PFSK-1 (cell line): ENCODE data around the gene SYT6.

Experiments used
- FOXP2 ChIP-seq: optimal IDR thresholded peaks from 2 replicates; pipeline ENCODE3; 2011; ENCODE audit warnings: borderline replicate concordance, control low read depth, inconsistent platforms; ENCODE audit not compliant: insufficient read depth; ENCODE audit errors: extremely low read length, extremely low read depth
- POLR2AphosphoS5 ChIP-seq: IDR thresholded peaks from 2 replicates; pipeline ENCODE4 v1.6.1; 2012; ENCODE audit warnings: low read depth, mild to moderate bottlenecking, control low read depth, low read length, moderate library complexity
- SIN3A ChIP-seq: IDR thresholded peaks from 2 replicates; pipeline ENCODE4 v1.6.1; 2012; ENCODE audit warnings: mild to moderate bottlenecking, low read length, moderate library complexity, borderline replicate concordance; ENCODE audit not compliant: insufficient read depth
- TAF1 ChIP-seq: IDR thresholded peaks from 2 replicates; pipeline ENCODE4 v1.6.1; 2012; ENCODE audit warnings: low read length, control low read depth, borderline replicate concordance; ENCODE audit not compliant: insufficient read depth
- TF ChIP-seq, protein P1 (sequence below), 2 experiments: IDR thresholded peaks; 2 replicates each; pipeline versions ENCODE4 v1.6.1 to v1.8.0; 2011 to 2012; ENCODE audit warnings: low read depth in 2 of 2, low read length in 2 of 2, control low read depth in 1 of 2, inconsistent platforms in 1 of 2, mild to moderate bottlenecking in 1 of 2, moderate library complexity in 1 of 2; ENCODE audit not compliant: insufficient read depth in 1 of 2

The SYT6 gene

GRCh38 chr1:114076308-114076707 is 77.4 kb downstream of the SYT6 start:
- no peak for TF ChIP-seq FOXP2

DNA sequence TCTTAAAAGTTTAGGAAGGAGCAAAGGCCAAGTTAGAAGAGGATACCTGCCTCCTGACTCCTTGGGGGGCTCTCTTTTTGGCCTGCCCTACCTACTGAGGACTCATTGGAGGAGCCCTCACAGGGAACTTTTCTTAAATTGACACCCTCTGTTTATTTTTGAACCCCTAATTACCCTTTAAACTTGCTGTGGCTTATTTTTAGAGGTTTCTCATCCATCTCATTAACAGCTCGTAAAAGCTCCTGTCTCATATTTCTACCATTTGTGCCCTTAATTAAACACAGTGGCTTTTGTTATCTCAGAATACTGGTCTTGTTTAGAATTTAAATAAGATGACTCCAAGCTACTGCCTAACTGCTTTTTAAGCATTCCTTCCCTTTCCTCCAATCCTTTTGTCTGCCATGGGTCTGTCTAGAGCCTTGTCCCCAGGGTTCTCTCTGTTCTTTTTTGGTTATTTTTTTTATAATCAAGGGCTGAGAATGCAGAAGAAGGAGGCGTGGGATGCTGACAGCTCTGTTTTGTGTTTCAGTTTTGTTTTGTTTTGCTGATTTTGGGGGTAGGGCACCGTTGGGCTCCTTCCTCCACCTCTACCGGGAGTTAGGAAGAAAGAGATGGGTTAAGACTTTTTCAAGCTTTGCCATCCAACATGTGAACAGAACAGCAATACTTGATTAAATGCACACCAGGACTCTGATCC is 78.0 kb downstream of the SYT6 start:
- TF ChIP-seq POLR2AphosphoS5, result no peak
- TF ChIP-seq TAF1, result no peak
- TF ChIP-seq FOXP2, result no peak

GRCh38 chr1:114075105-114075504 is 78.6 kb downstream of the SYT6 start:
- no peak for TF ChIP-seq POLR2AphosphoS5
- TF ChIP-seq, protein P1, sequence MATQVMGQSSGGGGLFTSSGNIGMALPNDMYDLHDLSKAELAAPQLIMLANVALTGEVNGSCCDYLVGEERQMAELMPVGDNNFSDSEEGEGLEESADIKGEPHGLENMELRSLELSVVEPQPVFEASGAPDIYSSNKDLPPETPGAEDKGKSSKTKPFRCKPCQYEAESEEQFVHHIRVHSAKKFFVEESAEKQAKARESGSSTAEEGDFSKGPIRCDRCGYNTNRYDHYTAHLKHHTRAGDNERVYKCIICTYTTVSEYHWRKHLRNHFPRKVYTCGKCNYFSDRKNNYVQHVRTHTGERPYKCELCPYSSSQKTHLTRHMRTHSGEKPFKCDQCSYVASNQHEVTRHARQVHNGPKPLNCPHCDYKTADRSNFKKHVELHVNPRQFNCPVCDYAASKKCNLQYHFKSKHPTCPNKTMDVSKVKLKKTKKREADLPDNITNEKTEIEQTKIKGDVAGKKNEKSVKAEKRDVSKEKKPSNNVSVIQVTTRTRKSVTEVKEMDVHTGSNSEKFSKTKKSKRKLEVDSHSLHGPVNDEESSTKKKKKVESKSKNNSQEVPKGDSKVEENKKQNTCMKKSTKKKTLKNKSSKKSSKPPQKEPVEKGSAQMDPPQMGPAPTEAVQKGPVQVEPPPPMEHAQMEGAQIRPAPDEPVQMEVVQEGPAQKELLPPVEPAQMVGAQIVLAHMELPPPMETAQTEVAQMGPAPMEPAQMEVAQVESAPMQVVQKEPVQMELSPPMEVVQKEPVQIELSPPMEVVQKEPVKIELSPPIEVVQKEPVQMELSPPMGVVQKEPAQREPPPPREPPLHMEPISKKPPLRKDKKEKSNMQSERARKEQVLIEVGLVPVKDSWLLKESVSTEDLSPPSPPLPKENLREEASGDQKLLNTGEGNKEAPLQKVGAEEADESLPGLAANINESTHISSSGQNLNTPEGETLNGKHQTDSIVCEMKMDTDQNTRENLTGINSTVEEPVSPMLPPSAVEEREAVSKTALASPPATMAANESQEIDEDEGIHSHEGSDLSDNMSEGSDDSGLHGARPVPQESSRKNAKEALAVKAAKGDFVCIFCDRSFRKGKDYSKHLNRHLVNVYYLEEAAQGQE (IDR thresholded peaks at IDR 0.05; ENCODE audit: insufficient read depth in 1 of 2, low read depth in 2 of 2, low read length in 2 of 2), result no peak
- TF ChIP-seq FOXP2, result no peak
- TF ChIP-seq TAF1, result no peak
- no peak for TF ChIP-seq SIN3A

DNA sequence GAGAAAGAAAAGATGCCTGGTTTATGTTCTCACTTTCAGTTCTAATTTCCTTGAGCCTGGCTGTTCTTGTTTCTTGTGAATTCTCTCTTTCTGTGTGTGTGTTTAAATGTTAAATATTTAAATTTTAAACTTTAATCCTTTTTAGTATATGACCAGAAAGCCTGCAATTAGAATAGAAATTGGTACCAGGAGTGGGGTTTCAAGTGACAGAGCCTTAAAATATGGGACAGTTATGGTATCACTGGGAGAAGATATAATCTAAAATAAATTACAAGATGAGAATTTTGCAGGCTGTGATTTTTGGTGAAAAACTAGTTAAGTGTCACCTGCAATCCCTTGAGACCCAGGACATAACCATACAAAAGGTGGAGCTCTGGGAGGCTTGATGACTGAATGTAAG is 81.4 kb downstream of the SYT6 start:
- no peak for TF ChIP-seq TAF1
- TF ChIP-seq FOXP2, result no peak
- TF ChIP-seq SIN3A, result no peak
- TF ChIP-seq, protein P1 (IDR thresholded peaks at IDR 0.05; ENCODE audit: insufficient read depth in 1 of 2, low read depth in 2 of 2, low read length in 2 of 2), result no peak
- TF ChIP-seq POLR2AphosphoS5, result no peak

DNA sequence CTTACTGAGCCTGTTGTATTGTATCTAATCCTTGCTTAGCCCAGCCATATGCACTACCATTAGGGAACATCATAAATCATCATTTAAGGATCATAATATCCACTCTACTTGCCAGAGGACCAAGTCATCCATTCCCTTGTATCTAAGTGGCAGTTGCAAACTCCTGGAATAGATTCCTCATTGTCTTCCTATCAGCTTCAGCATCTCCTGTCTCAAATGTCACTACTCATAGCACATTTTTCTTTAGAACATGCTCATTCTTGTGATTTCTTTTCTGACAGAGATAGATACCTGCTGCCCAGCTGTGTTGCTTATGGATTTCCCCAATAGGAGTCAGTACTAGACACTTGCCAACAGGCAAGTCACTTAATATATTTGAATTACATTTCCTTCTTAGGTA is 90.1 kb downstream of the SYT6 start:
- TF ChIP-seq TAF1, result no peak
- TF ChIP-seq SIN3A, result no peak
- TF ChIP-seq, protein P1 (IDR thresholded peaks at IDR 0.05; ENCODE audit: insufficient read depth in 1 of 2, low read depth in 2 of 2, low read length in 2 of 2), result no peak
- TF ChIP-seq FOXP2, result no peak
- TF ChIP-seq POLR2AphosphoS5, result no peak

- TF ChIP-seq POLR2AphosphoS5, result no peak
- TF ChIP-seq, protein P1 (IDR thresholded peaks at IDR 0.05; ENCODE audit: insufficient read depth in 1 of 2, low read depth in 2 of 2, low read length in 2 of 2), result no peak
- TF ChIP-seq FOXP2, result no peak
- TF ChIP-seq SIN3A, result no peak
- TF ChIP-seq TAF1, result no peak
Measured at GRCh38 chr1:114062477-114063099, 91.1 kb downstream of the SYT6 start.
